Sciatic nerve (tissue), 2 donors: Measurements from ENCODE around the gene MAGEB10. TPM values are rescaled to one million over a fixed set of nuclear protein-coding genes. Genes with fewer than 3 reads are reported as not detected.
"Not testable (repeated sequence)": the region's sequence is repeated elsewhere in the genome, so short reads cannot be mapped to it uniquely, and the experiment has no call there.

Experiments used
- ATAC-seq: fragments of 200-7000 bp; cut with Tn5 transposase; one replicate; pipeline ENCODE4 v1.9.1; 2020; ENCODE audit warnings: mild to moderate bottlenecking, moderate library complexity
- DNase-seq: peaks from one replicate; pipeline ENCODE4 v3.0.0-alpha.2; 2020; ENCODE audit warnings: low spot score
- intact Hi-C: fragments of 100-400 bp; cut with DNase I; formaldehyde crosslinking; loops from one replicate; pipeline ENCODE4 v1.14.2; 2022
- total RNA-seq: library from RNA; stranded (reverse); fragmentation: NEBNext Ultra II Directional; extraction: Animal tissue kit (Norgen Biotek cat#: 25700); gene quantifications from one replicate; pipeline ENCODE4 v1.2.1, GENCODE V29; 2021
- donor health status: DM: no; HTN: no; CAD: no.
- donor health status: DM: no; HTN: no; CAD: no.

The MAGEB10 gene, protein sequence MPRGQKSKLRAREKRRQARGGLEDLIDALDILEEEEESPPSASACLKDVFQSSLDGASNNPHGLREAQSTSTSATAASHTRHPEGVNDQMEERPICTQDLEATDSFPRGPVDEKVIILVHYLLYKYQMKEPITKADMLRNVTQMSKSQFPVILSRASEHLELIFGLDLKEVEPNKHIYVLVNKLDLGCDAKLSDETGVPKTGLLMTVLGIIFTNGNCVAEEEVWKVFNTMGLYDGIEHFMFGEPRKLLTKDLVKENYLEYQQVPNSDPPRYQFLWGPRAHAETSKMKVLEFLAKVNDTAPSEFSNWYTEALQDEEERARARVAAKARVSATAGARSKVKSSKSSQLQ
- not detected for total RNA-seq

DNA sequence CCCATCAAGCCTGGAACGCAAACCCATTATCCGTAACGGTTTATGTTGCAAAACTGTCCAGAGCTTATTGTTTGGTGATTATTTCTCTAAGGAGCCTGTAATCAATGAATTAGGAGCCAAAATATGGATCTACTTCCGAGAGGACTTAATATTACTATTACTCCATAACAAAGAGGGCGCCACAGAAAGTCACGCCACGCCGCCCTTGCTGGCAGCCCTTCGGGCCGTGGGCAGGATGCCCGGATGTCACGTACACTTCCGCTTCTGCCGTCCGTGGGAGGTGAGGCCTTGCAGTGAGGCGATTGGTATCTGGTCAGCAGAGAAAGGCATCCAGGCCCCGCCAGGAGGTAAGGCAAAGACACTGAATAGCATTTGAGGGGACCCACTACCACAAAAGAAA, at the start of gene MAGEB10:
Gene MAGEB10 (plus strand): TSS at position 301 of the 400 bp plus-strand sequence. CDS start 13,317 bp downstream, outside the sequence.
- no peak for DNase-seq
- intact Hi-C loops, result no loop called here
- no peak for ATAC-seq

DNA sequence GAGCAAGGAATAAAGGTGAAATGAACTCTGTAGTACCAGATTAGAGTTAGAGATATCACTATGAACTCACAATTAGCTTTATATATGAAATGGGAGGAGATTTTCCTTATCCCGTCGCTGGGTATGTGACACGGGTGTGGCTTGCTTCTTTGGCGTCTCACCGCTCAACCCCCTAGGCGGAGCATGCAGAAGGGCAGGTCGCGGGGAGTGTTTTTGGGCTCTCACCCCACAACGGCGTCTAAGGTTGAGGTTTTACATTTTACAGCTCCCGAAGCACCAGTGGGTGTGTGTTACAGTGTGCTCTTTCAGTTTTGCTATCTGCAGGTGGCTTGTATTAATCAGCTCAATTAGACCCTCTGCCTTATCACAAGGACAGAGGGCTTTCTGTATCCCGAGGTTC, 42.1 kb upstream of the MAGEB10 start:
- DNase-seq, result no peak
- intact Hi-C loops, result no loop called here
- ATAC-seq, result no peak

DNA sequence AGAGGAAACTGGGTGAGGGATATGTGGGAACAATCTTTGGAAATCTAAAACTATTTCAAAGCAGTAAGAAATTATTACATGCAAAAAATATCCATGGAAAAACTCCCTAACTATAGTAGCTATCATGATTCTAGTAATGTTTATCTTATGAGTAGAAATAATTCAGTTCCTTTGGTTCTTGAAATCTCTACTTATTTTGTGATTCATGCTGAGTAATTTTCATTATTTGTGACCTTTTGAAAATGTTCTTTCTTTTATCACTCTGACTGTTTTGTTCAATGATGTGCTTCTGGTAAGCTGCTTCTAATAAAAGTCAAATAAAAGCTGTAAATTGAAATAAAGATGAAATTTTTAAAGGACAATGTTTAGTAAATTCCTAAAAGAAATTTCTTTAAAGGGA, 40.4 kb upstream of the MAGEB10 start:
- intact Hi-C loops, result no loop called here
- DNase-seq (no peak), ATAC-seq (no peak)

DNA sequence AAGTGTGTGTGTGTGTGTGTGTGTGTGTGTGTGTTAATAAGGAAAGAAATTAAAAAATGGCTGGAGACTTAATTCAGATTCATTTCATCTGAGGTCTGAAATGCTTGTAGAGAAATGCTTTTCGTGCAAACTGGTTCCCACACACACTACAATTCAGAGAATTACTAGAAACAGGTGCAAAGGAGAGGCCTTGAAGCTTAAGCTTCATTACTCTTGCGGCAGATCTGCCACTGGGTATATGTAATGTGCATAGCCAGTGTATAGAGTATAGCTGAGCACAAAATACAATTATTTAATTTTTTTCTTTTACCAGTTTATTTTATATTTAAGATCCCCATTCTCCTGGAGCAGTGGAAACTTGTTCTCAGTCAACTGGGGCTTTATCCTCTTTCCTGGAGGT, 31.8 kb upstream of the MAGEB10 start:
- ATAC-seq (no peak), DNase-seq (no peak)
- intact Hi-C loops, result no loop called here

GRCh38 chrX:27796640-27797257, 11.0 kb upstream of the MAGEB10 start:
- intact Hi-C loops, result no loop called here
- ATAC-seq, result no peak
- DNase-seq, result no peak

- intact Hi-C loops, result no loop called here
- DNase-seq, result no peak
- ATAC-seq, result no peak
Observed at GRCh38 chrX:27797575-27797974, 10.2 kb upstream of the MAGEB10 start.

GRCh38 chrX:27808226-27808625, 436 bp downstream of the MAGEB10 start:
- DNase-seq, result no peak
- intact Hi-C loops, result no loop called here
- ATAC-seq, result no peak

GRCh38 chrX:27808991-27809859, 1.4 kb downstream of the MAGEB10 start:
- ATAC-seq, intact Hi-C loops, DNase-seq: not testable (repeated sequence)

DNA sequence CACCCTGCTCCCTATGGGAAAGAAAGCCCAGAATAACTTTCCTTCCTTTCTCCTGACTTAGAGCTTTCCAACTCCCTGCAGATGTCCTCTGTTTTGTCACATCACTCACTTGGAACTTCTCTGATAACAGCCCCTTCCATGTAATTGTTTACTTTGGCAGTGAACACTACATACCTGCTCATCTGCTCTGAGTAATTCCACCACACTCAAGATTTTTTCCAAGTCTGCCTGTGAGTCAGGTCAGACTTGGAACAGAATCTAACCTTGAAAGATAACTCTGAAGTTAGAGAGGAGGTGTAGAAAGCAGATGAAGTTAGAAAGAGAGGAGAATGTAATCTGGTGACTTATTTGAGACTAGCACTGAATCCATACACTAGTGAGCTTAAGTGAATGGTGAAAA, 7.4 kb downstream of the MAGEB10 start:
- intact Hi-C loops, result loop anchor here (10.0 kb wide), 1 partner anchor 1850 kb away; no protein-coding TSS in a partner anchor
- DNase-seq, result no peak
- ATAC-seq, result no peak

DNA sequence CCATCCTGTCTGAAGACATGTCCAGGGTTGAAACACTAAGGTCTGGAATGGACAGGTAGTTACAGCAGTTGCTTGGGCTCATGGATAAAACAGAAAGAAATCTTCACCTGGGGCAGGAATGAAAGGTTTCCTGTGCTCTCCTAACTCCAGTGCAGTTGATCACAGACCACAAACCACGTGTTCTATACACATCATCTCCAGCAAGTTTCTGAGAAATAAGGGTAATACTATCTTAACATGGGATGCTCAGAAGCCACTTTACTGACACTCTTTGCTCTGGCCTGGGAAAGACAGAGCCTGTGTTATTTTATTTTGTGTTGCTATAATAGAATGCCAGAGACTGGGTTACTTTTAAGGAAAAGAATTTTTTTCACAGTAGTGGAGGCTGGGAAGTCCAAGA, 16.0 kb downstream of the MAGEB10 start:
- intact Hi-C loops, result no loop called here
- ATAC-seq, result no peak

GRCh38 chrX:27838185-27838584, 30.4 kb downstream of the MAGEB10 start:
- intact Hi-C loops, result no loop called here
- no peak for ATAC-seq
- no peak for DNase-seq

More for the DNA sequence above, 16.0 kb downstream of the MAGEB10 start:
- no peak for DNase-seq

GRCh38 chrX:27840881-27841280, 33.1 kb downstream of the MAGEB10 start:
- no peak for DNase-seq
- no peak for ATAC-seq
- intact Hi-C loops, result no loop called here

GRCh38 chrX:27842859-27843258, 35.1 kb downstream of the MAGEB10 start:
- ATAC-seq, result no peak

GRCh38 chrX:27860337-27860736, 52.5 kb downstream of the MAGEB10 start:
- intact Hi-C loops, result no loop called here
- DNase-seq (no peak), ATAC-seq (no peak)

More at GRCh38 chrX:27842859-27843258, 35.1 kb downstream of the MAGEB10 start:
- intact Hi-C loops, result no loop called here
- DNase-seq, result no peak

DNA sequence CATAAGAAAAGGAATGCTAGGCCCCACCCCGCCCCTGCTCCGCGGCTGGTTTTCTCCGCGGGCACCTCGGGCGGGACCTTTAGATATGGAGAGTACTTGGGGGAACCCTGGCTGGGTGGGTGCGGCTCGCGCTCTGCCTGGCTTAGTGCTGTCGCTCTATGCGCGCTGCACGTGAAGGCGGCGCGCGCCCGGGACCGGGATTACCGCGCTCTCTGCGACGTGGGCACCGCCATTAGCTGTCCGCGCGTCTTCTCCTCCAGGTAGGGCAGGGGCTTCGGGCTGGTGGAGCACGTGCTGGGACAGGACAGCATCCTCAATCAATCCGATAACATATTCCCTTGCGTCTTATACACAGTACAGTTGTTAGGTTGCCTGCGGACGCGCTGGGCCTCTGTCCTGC, 56.0 kb downstream of the MAGEB10 start:
- no peak for DNase-seq
- intact Hi-C loops, result no loop called here
- ATAC-seq, result no peak

Other genes starting within 250 kb of the MAGEB10 start
- not detected for gene DCAF8L2, start 217.6 kb upstream of the MAGEB10 start, total RNA-seq
- gene DCAF8L1, start 173.5 kb downstream of the MAGEB10 start, total RNA-seq, result not detected